GDM1 (cell line): Measurements from ENCODE around the gene MEMO1.
"Not testable (repeated sequence)": the region's sequence is repeated elsewhere in the genome, so short reads cannot be mapped to it uniquely, and the experiment has no call there.

Experiments
- DNase-seq: peaks from one replicate; lab custom pipeline; 2025; lab: John Stamatoyannopoulos, UW

MEMO1 gene

DNA sequence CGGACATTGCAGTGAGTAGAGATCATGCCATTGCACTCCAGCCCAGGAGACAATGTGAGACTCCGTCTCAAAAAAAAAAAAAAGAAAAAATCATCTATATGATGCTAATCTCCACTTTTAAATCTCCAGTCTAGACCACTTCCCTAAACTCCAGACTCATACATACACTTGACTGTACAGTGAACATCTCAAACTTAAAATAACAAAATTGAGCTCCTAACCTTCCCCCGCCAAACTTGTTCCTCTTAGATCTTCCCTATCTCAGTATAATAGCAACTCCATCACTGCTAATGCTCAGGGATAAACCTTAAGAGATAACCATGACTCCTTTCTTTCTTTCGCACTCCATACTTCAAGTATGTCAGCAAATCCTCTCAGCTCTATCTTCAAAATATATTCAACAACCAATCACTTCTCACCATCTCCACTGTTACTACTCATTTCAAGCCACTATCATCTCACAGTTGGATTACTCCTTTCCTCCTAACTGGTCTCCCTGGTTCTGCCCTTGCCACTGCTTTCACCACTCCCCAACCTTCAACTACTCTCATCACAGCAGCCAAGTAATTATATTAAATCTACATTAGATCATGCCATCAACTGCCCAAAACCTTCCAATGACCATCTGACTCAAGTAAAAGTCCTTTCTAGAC is 12.0 kb downstream of the MEMO1 start:
- peak; percentile 10 for DNase-seq

DNA sequence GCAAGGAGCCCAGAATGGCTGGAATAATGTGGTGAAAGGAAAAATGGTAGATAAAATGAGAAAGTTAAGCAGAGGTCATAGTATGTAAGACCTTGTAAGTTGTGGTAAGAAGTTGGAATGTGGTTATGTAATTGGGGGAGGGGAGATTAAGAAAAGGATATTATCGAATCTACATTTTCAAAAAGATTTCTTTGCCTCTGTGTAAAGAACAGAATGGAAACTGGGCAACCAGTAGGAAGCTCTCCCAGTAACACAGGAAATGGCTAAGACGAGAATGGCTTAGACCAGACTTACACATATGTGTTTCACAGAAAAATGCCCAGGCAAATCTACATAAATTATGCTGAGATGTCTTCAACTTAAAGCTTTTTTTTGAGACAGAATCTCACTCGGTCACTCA is 13.2 kb downstream of the MEMO1 start:
- DNase-seq: no peak

DNA sequence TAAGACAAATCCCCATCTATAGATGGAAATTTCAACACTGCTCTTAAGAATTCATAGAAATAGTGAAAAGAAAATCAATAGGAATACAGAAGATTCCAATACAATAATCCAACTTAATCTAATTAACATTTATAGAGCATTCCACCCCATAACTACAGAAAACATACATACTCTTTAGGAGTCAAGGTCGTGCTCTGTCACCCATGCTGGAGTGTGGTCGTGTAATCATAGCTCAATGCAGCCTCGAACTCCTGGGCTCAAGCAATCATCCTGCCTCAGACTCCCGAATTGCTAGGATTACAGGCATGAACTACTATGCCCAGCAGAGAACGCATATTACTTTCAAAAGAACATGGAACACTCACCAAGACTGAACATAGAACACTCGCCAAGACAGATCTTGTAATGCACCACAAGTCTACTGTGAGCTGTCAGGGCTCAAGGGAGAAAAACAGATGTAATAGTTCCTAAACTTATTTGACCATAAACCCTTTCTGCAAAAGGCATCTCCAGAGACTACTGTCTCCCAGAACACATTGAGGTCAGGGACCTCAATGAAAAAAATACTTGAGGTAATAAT is 14.1 kb downstream of the MEMO1 start:
- no peak for DNase-seq

DNA sequence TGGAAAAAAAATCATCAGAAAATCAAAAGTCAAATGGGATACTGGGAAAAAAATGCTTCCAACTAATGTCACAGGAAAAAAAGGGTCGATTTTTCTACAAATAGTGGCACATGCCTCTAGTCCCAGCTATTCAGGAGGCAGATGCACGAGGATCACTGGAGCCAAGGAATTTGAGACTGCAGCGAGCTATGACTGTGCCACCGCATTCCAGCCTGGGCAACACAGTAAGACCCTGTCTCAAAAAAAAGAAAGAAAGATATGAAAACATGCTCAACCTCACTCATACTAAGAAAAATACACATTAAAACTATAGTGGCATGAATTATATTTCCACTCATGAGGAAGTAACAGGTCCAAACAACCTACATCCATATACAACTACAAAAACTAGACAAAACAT is 17.9 kb downstream of the MEMO1 start:
- no peak for DNase-seq

DNA sequence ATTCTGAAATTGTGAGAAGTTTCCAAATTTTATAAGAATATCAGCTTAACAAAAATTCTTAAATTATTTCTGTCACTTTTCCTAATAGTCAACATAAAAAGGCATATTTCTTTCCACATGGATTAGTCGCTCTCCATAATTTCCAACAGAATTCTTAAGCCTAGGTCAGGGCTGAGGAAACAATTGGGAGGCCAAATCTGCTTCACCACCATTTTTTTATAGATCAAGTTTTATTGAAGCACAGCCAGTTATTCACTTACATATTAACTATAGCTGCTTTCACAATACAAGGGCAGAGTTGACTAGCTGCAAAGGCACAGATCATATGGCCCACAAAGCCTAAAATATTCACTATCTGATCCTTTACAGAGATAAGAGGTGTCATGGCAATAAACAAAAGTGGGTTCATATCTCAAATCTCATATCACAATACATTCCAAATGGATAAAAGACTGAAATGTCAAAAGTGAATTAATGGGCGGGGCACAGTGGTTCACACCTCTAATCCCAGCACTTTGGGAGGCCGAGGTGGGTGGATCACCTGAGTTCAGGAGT is 18.7 kb downstream of the MEMO1 start:
- DNase-seq: no peak

DNA sequence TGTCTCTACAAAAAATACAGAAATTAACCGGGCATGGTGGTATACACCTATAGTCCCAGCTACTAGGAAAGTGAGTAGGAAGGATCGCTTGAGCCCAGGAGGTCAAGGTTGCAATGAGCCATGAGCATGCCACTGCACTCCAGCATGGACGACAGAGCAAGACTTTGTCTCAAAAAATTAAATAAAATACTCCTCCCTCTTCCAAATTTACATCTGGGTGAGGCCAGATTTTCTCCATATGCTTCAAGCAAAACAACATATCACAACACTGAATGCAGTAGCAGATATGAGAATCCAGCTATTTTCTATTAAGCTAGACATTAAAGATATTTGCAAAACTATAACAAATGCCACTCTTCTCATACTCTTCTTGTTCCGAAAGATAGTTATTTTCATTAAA is 20.9 kb downstream of the MEMO1 start:
- DNase-seq: no peak

DNA sequence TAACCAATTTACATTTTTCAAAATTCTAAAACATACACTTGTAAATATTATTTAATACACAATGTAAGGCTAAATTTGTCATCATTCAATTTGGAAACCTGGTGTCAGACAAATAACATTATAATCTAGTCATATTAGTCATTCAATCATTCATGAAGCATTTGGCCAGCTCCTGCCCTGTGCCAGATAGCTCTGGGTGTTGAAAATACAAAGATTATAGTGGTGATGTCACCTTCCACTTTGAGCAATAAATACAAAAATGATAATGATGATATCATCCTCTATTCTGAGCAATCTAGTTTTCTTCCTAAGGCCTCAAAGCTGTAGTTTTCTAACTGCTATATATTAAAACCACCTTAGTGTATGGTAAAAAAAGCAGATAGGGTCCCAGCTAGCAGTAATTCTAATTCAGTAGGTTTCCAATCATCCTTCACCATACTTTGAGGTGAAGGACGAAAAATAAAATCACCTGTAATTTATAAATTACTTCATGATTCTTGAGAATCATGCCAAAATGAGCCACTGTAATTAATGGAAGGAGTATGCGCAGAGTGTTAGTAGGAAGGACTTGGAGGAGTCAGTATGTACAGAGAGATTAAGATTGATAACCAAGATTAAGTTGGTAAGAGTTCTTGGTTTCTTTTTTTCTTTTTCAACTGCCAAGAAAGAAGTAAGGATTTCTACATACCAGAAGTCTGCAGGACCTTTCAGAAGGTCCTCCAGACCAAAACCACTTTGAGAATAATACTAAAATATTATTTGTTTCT is 23.2 kb downstream of the MEMO1 start:
- no peak for DNase-seq

DNA sequence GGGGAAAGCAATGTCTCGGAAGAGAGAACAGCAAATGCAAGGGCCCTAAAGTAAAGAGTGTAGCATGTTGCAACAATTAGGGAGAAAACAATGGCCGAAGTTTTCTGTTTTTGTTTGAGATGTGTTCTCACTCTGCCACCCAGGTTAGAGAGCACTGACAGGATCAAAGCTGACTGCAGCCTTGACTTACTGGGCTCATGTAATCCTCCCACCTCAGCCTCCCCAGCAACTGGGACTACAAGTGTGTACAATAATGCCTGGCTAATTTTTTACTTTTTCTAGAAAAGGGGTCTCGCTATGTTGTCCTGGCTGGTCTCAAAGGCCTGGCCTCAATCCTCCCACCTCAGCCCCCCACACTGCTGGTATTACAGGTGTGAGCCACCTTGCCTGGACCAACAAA is 23.9 kb downstream of the MEMO1 start:
- DNase-seq: no peak

DNA sequence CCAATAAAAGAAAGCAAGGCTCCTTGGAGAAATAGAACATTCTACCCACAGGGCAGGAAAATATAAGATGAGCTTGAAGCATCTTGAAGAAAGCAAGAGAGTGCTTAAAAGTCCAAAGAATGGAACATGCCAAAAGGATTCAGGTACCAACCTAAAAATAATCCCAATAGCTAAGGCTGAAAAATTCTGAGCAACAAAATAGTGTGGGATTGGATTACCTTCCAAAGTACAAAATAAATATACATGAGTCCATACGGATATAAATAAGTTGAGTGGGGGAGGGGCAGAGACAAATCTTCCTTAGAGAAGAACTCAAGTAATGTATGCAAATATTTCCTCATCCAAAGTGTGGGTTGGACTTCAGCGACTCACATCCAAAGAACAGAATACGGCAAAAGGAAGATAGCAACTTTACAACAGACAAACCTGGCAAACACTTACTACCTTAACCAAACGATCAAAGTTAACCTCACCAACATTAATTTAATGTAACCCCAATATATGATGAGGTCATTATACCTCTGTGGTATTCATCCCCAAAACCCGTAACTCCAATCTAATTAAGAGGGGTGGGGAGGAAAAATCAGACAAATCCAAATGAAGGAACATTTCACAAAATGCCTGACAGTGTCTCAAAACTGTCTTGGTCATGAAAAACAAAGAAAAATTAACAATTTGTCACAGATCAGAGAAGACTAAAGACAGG is 26.9 kb downstream of the MEMO1 start:
- no peak for DNase-seq

DNA sequence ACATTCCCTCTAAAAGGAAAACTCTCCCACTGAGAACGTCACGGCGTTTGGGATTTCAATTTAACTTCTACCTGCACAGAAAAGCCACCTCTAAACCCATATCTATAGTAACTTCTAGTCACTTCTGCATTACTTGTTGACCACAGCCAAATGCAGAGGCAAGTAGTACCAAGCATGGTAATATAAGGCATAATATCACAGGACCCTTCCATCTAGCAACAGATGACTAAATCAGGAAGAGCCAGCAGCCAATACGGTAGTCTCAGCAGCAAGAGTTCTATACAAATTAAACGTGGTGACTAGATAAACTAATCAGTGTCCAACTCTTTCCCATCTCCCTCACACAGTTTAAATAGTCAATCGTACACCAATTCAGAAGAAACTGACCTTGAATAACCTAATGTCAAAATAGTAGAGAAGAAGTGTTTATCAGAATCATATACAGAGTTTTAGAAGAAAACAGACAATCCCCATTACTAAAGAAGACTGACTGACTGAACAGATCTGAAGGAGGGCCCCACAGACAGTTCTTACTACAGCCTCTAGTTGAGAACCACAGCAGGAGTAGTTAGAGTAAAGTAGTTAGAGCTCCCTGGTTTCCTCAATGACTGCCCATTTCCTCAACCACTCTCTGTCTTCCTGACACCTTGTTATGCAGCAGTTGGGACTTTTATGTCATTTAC is 30.0 kb downstream of the MEMO1 start:
- peak; percentile 12 for DNase-seq

DNA sequence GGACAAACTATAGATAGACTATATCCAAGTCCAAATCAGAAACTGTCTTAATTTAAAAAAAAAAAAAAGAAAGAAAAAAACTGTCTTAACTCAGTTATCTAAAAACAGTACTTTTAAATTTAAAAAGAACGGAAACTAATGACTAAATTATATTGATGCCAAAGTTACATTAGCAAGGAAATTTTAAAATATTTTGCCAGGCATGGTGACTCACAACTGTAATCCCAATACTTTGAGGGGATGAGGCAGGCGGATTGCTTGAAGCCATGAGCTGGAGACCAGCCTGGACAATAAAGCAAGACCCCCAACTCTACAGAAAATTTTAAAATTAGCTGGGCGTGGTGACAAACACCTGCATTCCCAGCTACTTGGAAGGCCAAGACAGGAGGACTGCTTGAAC is 30.9 kb downstream of the MEMO1 start:
- DNase-seq: no peak

DNA sequence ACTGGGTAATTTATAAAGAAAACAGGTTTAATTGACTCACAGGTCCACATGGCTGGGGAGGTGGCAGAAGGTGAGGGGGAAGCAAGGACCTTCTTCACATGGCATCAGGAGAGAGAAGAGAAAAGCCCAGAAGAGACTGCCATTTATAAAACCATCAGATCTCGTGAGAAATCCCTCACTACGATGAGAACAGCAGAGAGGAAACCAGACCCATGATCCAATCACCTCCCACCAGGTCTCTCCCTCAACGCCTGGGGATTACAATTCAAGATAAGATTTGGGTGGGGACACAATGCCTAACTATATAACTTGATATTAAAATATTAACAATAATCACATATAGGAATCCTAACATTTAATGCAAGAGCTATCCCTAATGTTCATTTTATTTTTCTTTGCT is 31.8 kb downstream of the MEMO1 start:
- no peak for DNase-seq

DNA sequence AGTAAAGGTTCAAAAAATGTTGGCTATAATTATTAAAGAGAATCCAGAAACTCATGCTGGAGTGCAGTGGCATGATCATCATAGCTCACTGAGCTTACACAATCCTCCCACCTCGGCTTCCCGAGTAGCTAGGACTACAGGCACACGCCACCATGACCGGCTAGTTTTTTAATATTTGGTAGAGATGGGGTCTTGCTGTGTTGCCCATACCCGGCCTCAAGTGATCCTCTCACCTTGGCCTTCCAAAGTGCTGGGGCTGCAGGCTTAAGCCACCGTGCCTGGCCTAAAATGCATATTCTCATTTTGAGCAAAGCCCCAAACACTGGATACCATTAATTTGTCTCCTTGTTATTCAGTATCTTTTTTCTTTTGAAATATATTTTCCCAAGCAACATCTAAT is 32.4 kb downstream of the MEMO1 start:
- no peak for DNase-seq

DNA sequence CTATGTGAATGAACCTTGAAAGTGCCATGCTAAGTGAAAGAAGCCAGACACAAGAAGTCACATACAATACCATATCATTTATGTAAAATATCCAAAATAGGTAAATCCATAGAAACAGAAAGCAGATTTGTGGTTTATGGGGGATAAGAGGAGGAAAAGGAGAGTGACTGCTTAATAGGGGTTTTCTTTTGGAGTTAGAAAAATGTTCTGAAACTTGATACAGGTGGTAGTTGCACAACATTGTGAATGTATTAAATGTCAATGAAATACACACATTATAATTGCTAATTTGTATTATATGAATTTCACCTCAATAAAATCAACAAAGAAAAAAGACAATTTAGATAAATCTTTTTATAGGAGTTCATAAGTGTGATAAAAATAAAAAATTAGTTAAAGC is 37.1 kb downstream of the MEMO1 start:
- no peak for DNase-seq

DNA sequence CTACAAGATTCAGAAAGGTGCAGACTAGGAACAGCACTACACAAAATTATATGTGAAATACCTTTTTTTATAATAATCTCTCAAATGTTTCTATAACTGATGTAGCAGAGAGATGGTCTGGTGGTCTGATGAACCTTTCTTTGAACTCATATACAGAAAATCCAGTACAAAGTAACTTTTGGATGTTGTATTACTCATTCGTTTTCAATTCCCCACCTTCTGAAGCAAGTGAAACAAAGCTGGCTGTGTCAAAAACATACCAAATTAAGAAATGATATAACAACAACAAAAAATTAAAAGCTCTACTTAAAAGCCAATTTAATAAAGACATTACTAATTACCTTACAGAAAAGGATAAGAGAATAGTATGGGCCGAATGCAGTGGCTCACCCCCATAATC is 38.7 kb downstream of the MEMO1 start:
- no peak for DNase-seq

DNA sequence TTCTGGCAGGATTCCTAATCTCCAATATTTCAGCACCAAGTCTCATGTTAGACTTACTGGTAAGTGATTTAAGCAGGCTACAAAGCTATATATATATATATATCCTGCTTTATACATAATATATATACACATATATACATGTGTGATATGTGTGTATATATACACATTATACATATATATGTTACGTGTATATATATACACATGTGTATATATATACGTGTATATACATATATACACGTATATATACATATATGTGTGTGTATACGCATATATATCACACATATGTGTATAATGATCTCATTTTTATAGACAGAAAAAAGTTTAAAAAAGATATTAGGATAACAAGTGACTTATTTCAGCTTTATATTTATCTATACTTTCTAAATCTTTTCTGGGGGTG is 41.6 kb downstream of the MEMO1 start:
- no peak for DNase-seq

DNA sequence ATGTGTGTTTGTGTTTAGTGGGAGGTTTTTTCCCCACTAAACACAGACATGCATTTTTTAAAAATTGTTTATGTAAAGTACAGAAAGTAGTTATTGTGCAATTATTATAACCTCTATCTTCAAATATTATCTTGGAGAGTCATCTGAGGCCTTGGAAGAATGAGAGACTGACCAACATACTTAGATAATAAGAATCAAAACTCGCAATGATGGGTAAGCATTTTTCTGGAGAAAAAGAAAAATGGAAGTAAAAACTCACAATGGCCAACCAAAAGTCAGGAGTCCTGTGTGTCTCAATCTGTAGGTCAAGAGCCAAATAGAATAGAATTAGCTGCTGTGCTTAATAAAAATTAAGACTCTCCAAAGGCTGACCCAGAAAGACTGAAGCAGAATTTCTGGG is 43.0 kb downstream of the MEMO1 start:
- no peak for DNase-seq

DNA sequence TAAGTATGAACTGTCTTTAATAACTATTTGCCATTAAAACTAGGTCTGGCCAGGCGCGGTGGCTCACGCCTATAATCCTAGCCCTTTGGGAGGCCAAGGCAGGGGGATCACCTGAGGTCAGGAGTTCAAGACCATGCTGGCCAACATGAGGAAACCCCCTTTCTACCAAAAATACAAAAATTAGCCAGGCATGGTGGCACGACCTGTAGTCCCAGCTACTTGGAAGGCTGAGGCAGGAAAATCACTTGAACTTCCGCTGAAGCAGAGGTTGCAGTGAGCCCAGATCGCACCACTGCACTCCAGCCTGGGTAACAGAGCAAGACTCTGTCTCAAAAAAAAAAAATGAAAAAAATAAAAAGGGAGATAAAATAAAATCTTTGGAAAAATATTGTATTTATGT is 44.4 kb downstream of the MEMO1 start:
- not testable (repeated sequence) for DNase-seq

DNA sequence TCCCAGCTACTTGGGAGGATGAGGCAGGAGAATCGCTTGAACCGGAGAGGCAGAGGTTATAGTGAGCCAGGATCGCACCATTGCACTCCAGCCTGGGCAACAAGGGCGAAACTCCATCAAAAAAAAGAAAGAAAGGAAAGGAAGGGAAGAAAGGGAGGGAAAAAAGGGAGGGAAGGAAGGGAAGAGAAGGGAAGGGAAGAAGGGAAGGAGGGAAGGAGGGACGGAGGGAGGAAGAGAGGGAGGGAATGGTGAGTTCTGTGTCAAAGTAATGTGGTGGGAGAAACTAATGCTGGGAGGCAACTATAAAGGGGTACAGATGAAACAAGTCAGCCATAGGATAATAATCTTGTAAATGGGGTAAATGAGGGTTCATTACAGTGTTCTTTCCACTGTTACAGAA is 45.7 kb downstream of the MEMO1 start:
- DNase-seq: no peak

DNA sequence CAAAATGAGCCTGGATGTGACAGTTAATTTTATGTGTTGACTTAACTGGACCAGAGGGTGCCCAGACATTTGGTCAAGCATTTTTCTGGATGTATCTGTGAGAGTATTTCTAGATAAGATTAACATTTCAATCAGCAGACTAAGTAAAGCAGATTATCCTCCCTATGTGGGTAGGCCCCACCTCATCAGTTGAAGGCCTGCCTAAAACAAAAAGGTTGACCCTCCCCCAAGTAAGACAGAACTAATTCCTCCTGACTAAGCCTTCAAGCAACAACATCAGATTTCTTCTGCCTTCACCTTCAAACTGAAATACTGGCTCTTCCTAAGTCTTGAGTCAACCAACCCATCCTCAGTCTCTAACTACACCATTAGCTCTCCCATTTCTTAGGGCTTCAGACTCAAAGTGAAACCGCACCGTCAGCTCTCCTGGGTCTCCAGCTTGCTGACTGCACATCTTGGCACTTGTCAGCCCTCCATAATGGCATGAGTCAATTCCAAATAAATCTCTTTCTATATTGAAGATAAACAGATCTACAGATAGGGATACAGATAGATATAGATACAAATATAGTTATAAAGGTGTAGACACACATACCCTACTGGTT is 47.9 kb downstream of the MEMO1 start:
- no peak for DNase-seq

DNA sequence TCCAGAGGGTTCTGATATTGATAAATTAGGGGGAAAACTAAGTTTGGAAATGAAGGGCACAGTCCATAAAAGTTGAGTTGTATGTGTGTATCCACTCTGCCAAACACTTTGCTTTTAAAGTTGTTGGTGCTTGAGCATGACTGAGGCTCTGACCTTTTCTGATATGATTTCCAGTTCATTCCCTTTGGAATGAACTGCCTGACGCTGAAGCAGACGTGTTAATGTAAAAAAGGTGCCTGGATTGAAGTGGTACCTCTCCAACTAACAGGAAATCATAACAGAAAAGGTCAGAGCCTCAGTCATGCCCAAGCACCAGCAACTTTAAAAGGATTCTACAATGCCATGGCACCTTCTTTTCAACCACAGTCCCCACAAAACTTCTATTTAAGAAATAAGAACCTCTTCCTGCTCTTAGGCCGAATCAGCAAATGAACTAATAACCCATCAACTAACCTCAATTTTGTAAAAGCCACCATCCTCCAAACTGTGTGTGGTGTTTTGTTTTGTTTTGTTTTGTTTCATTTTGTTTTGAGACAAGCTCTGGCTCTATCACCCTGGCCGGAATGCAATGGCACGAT is 52.6 kb downstream of the MEMO1 start:
- DNase-seq: no peak
